HEK293T (cell line): ENCODE data around the gene ERC2.

ENCODE experiments used
- CTCF ChIA-PET: fragments of 350-600 bp; formaldehyde crosslinking; extraction: SDS; loops from one replicate; lab custom pipeline; 2021; ENCODE audit warnings: antibody characterized with exemption, inconsistent platforms; lab: Yijun Ruan, JAX
- POLR2A ChIA-PET: fragments of 350-600 bp; formaldehyde crosslinking; extraction: SDS; loops from one replicate; lab custom pipeline; 2020; ENCODE audit warnings: antibody characterized with exemption, inconsistent platforms; lab: Yijun Ruan, JAX
- DNase-seq: peaks from one replicate; pipeline ENCODE4 v3.0.0; 2012; ENCODE audit warnings: mixed read lengths; ENCODE audit errors: extremely low spot score
- ARNT ChIP-seq: fragments of 450-650 bp; IDR thresholded peaks from 2 replicates; pipeline ENCODE4 v1.6.1; 2017; ENCODE audit warnings: mild to moderate bottlenecking
- BHLHE40 ChIP-seq: fragments of 450-650 bp; IDR thresholded peaks from 2 replicates; pipeline ENCODE4 v1.6.1; 2016; ENCODE audit warnings: mild to moderate bottlenecking, moderate library complexity, borderline replicate concordance
- CTBP1 ChIP-seq: fragments of 450-650 bp; IDR thresholded peaks from 2 replicates; pipeline ENCODE4 v1.6.1; 2016; ENCODE audit warnings: borderline replicate concordance
- ELF4 ChIP-seq: fragments of 450-650 bp; IDR thresholded peaks from 2 replicates; pipeline ENCODE4 v1.6.1; 2017; ENCODE audit warnings: antibody characterized with exemption
- FOXA1 ChIP-seq: fragments of 450-650 bp; IDR thresholded peaks from 2 replicates; pipeline ENCODE4 v1.6.1; 2016; ENCODE audit warnings: mild to moderate bottlenecking
- FOXK2 ChIP-seq: fragments of 450-650 bp; IDR thresholded peaks from 2 replicates; pipeline ENCODE4 v1.6.1; 2016; ENCODE audit warnings: mild to moderate bottlenecking
- FOXM1 ChIP-seq: fragments of 450-650 bp; IDR thresholded peaks from 2 replicates; pipeline ENCODE4 v1.6.1; 2017; ENCODE audit warnings: mild to moderate bottlenecking, borderline replicate concordance
- HDGF ChIP-seq: fragments of 450-650 bp; IDR thresholded peaks from 2 replicates; pipeline ENCODE4 v1.6.1; 2017; ENCODE audit warnings: antibody characterized with exemption, borderline replicate concordance
- L3MBTL2 ChIP-seq: fragments of 450-650 bp; conservative IDR thresholded peaks from 2 replicates; pipeline ENCODE4 v1.6.1; 2016; ENCODE audit warnings: mild to moderate bottlenecking
- LEF1 ChIP-seq: fragments of 450-650 bp; IDR thresholded peaks from 2 replicates; pipeline ENCODE4 v1.6.1; 2017; ENCODE audit warnings: mild to moderate bottlenecking, borderline replicate concordance
- NFRKB ChIP-seq: fragments of 450-650 bp; IDR thresholded peaks from 2 replicates; pipeline ENCODE4 v1.6.1; 2016; ENCODE audit warnings: mild to moderate bottlenecking, moderate library complexity
- SP1 ChIP-seq: fragments of 450-650 bp; IDR thresholded peaks from 2 replicates; pipeline ENCODE4 v1.6.1; 2017
- SUZ12 ChIP-seq: fragments of 450-650 bp; IDR thresholded peaks from 2 replicates; pipeline ENCODE4 v1.6.1; 2016; ENCODE audit warnings: mild to moderate bottlenecking
- TARDBP ChIP-seq: fragments of 450-650 bp; IDR thresholded peaks from 2 replicates; pipeline ENCODE4 v1.6.1; 2016
- ZNF384 ChIP-seq: fragments of 450-650 bp; IDR thresholded peaks from 2 replicates; pipeline ENCODE4 v1.6.1; 2016
- TF ChIP-seq, protein P1 (sequence below): fragments of 450-650 bp; IDR thresholded peaks from 2 replicates; pipeline ENCODE4 v1.6.1; 2016

The ERC2 gene

DNA sequence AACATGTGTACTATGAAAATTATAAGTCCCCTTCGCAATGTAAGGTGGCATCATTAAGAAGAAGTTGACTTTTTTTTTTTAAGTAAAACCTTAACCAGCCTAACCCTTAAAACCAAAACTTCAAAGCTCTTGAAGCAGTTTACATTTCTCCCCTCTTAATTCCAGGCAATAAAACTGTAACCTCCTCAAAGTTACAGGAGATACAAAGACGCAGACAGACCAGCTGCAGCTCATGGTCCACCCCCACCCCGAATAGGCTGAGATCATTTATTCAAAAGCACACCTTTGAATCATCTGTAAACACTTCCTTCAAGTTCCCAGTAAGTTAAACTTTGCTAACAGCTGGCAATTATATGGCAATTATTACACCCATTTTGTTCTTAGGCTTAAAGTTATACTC lies 414.5 kb downstream of the ERC2 start:
- POLR2A ChIA-PET = no interaction called here
- no peak for DNase-seq
- TF ChIP-seq, protein P1, sequence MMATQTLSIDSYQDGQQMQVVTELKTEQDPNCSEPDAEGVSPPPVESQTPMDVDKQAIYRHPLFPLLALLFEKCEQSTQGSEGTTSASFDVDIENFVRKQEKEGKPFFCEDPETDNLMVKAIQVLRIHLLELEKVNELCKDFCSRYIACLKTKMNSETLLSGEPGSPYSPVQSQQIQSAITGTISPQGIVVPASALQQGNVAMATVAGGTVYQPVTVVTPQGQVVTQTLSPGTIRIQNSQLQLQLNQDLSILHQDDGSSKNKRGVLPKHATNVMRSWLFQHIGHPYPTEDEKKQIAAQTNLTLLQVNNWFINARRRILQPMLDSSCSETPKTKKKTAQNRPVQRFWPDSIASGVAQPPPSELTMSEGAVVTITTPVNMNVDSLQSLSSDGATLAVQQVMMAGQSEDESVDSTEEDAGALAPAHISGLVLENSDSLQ = no peak
- no peak for TF ChIP-seq TARDBP
- TF ChIP-seq ARNT = no peak
- TF ChIP-seq ELF4 = no peak
- no peak for TF ChIP-seq ZNF384
- no peak for TF ChIP-seq FOXK2
- no peak for TF ChIP-seq LEF1
- no peak for TF ChIP-seq CTBP1
- TF ChIP-seq SUZ12 = no peak
- no peak for TF ChIP-seq FOXA1
- CTCF ChIA-PET = interaction anchor here (0.7 kb wide), 1 partner anchor 120 kb away, joined by 5 read pairs; no protein-coding TSS in a partner anchor

DNA sequence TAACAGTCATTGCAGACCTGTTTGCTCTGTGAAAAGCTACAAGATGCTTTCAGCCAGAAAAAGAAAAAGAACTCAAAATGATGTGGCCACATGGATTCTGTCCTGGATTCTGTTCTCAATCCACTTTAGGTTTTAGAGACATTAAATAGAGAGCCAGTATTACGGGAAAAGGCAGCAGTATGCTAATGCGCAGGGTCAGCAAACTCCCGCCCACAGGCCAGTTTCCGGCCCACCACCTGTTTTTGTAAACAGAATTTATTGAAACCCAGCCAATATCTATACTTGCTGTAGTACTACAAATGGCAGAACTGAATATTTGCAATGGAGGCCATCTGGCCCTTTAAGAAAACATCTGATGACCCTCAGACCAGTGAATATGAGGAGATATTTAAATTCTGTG lies 416.1 kb downstream of the ERC2 start:
- TF ChIP-seq, protein P1 = no peak
- TF ChIP-seq ZNF384 (no peak), BHLHE40 (no peak), FOXM1 (no peak), CTBP1 (no peak), TARDBP (no peak), LEF1 (no peak), ELF4 (no peak), ARNT (no peak), NFRKB (no peak), FOXK2 (no peak), HDGF (no peak), FOXA1 (no peak), L3MBTL2 (no peak), SUZ12 (no peak), SP1 (no peak)
- DNase-seq = no peak
- CTCF ChIA-PET = no interaction called here
- POLR2A ChIA-PET = no interaction called here

DNA sequence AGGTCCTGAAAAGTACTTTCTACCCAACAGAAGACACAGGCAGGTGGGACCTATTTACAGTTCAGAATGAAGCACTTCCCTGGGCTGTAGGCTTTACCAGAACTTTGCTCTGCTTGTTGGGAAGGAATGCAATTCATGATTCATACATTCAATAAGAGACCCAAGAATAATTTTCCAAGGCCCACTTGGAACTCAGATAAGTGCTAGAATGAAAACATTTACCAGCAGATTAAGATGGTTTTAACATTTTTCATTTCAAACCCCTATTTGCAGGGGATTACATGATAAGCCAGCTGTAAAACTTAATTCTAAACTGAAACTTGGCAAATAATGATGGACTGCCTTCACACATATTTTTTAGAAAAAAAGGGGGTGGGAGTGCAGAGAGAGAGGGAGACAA lies 417.2 kb downstream of the ERC2 start:
- TF ChIP-seq, protein P1 = no peak
- TF ChIP-seq ELF4 (no peak), ZNF384 (no peak), SP1 (no peak), HDGF (no peak), LEF1 (no peak), NFRKB (no peak), TARDBP (no peak), L3MBTL2 (no peak), ARNT (no peak), FOXK2 (no peak), CTBP1 (no peak), FOXA1 (no peak), SUZ12 (no peak), FOXM1 (no peak)
- ChIA-PET POLR2A (no interaction called here), CTCF (interaction anchor here (0.9 kb wide), 1 partner anchor 24 kb away, joined by 3 read pairs; no protein-coding TSS in a partner anchor)
- DNase-seq = no peak

DNA sequence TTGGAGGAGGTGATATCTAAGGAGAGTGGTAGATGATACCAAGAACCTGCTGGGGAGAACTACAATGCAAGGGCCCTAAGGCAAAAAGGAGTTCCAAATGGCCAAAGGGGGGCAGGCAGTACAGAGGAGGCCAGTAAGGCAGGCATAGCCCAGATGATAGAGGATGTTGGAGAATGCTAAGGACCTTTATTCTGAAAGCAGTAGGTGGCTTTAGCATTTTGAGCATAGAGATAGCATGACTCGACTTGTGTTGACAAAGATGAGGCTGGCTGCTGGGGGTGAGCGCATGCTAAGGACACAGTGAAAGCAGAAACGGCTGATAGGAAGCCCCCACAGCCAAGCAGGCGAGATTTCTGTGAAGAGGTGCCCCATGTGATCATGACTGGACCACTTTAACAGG lies 419.3 kb downstream of the ERC2 start:
- DNase-seq = no peak
- TF ChIP-seq NFRKB (no peak), CTBP1 (no peak), L3MBTL2 (no peak), SUZ12 (no peak), FOXK2 (no peak)
- TF ChIP-seq, protein P1 = no peak
- ChIA-PET CTCF (no interaction called here), POLR2A (no interaction called here)

DNA sequence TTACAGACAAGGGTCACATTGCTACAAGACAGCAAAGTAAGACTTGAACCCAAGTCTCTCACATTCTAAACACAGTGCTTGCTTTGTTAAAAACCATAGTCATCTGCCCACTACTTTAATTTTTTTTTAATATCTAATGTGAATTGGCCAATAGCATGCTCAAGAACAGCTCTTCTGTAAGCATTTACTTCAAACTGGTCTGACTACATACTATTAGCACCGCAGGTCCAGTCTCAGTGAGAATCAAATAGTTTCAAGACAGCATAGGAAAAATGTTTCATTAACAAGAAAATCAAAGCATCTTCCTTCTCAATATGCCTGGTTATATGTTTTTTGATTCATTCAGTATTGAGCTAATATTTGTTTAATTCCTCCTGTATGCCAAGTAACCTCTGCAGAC lies 419.9 kb downstream of the ERC2 start:
- CTCF ChIA-PET = no interaction called here
- POLR2A ChIA-PET = no interaction called here
- no peak for TF ChIP-seq NFRKB
- TF ChIP-seq L3MBTL2 = no peak
- TF ChIP-seq, protein P1 = no peak
- DNase-seq = no peak

DNA sequence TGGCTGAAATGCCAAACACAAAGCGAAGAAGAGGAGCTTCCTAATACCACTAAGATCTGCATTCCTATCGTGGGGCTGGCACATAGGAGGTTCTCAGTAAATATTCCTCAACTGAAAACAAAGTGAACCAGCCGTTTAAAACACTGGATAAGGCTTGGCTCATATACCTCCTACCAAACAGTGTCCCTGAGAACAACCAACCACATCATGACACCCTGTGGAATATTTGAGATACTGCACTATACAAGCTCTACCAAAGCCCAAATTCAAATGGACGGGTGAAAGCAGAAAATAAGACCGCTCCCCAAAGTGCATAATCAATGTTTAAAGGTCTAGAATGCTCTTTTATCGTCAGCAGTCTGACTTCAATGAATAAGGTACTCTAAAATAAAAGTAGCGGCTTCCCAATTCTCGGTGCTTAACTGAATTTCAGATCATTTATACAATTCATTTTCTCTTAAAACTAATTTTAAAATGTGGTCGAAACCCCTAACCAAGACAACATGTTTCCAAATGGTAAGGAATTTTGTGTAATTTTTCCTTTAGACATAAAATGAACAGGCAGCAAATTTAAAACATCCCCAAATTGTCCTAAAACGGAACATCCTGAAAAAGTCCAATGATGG lies 425.8 kb downstream of the ERC2 start:
- ChIA-PET POLR2A (no interaction called here), CTCF (interaction anchor here (0.6 to 0.7 kb wide), 2 partner anchors 195 to 334 kb away, joined by 3 to 4 read pairs; no protein-coding TSS in a partner anchor)
- no peak for TF ChIP-seq SUZ12
- TF ChIP-seq ELF4 = no peak
- no peak for TF ChIP-seq ARNT
- TF ChIP-seq L3MBTL2 = no peak
- no peak for TF ChIP-seq FOXM1
- TF ChIP-seq, protein P1 = no peak
- TF ChIP-seq TARDBP = no peak
- TF ChIP-seq SP1 = no peak
- no peak for TF ChIP-seq FOXK2
- peak; percentile 62 for DNase-seq
